Measurements from ENCODE around the gene OGFOD3.

Gene OGFOD3

DNA sequence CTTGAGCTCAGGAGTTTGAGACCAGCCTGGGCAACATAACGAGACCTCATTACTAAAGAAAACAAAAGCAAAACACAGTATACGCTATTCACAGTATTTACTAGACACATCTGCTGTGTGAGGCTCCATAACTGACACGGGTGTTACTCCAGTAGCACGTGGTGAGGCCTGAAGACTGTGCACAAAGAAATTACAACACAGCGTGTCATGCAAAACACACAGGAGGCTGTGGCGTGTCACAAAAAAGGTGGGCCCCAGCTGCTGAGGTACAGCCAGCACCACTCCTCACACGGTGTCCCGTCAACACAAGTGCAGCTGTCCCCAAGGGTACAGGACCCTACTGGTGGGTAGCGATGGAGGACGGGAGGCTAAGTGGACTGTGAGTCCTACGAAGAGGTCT lies 29.5 kb upstream of the OGFOD3 start:
- Histone ChIP-seq H3K4me3 (ENCODE audit: low read depth in 1 of 2, low read length in 2 of 2) (no peak overlapping the region), H3K27me3 (ENCODE audit: insufficient read depth, low read length, poor library complexity) (no peaks in the 10 kb centered on the region), H3K4me2 (ENCODE audit: insufficient read depth, low read length) (peak overlapping the region; percentile 35; the same call in 1 of the 2 replicates), H3K4me1 (ENCODE audit: insufficient read depth, low read length) (peaks cover 35% of the 10 kb centered on the region), H3K9me3 (ENCODE audit: insufficient read depth, low read length, severe bottlenecking) (no peaks in the 10 kb centered on the region), H3K9ac (ENCODE audit: low read depth, low read length) (no peak overlapping the region), H3K36me3 (ENCODE audit: insufficient read depth, low read length) (peaks cover 47% of the 10 kb centered on the region), H3K79me2 (ENCODE audit: insufficient read depth, low read length) (peaks cover 57% of the 10 kb centered on the region), H4K20me1 (ENCODE audit: insufficient read depth, low read length) (peaks cover 40% of the 10 kb centered on the region), H3K27ac (ENCODE audit: low read length) (peak overlapping the region; percentile 43), H2AFZ (ENCODE audit: low read depth, low read length) (no peak overlapping the region)
- TF ChIP-seq, protein P1, sequence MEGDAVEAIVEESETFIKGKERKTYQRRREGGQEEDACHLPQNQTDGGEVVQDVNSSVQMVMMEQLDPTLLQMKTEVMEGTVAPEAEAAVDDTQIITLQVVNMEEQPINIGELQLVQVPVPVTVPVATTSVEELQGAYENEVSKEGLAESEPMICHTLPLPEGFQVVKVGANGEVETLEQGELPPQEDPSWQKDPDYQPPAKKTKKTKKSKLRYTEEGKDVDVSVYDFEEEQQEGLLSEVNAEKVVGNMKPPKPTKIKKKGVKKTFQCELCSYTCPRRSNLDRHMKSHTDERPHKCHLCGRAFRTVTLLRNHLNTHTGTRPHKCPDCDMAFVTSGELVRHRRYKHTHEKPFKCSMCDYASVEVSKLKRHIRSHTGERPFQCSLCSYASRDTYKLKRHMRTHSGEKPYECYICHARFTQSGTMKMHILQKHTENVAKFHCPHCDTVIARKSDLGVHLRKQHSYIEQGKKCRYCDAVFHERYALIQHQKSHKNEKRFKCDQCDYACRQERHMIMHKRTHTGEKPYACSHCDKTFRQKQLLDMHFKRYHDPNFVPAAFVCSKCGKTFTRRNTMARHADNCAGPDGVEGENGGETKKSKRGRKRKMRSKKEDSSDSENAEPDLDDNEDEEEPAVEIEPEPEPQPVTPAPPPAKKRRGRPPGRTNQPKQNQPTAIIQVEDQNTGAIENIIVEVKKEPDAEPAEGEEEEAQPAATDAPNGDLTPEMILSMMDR (IDR thresholded peaks at IDR 0.05; ENCODE audit: borderline replicate concordance, extremely low read depth, low read length, poor library complexity, severe bottlenecking) = no peak
- no peak for TF ChIP-seq EZH2 (IDR thresholded peaks at IDR 0.05; ENCODE audit: borderline replicate concordance, low read depth, low read length, severe bottlenecking)
- ATAC-seq (ENCODE audit: insufficient read depth, low read depth) (no peak), DNase-seq (no peak)

DNA sequence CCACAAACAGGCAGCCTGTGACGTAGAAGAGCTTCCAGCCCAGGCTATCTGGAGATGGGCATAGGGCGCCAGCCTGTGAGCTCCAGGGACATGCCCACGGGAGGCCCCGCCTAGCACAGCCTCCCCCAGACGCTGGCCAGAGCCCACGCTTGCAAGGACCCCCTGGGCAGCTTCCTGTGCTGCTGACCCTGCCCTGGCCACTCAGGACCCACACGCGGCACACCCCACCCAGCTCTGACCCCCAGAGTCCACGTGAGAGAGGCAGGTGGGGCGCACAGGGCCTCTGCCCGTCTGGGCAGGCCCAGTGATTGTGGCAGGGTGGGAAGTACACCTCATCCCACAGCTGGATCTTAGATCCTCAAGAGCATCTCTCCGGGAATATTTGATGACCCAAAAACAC lies 28.3 kb upstream of the OGFOD3 start:
- no peak for TF ChIP-seq EZH2 (IDR thresholded peaks at IDR 0.05; ENCODE audit: borderline replicate concordance, low read depth, low read length, severe bottlenecking)
- TF ChIP-seq, protein P1 (IDR thresholded peaks at IDR 0.05; ENCODE audit: borderline replicate concordance, extremely low read depth, low read length, poor library complexity, severe bottlenecking) = no peak
- H3K27ac ChIP-seq (ENCODE audit: low read length) = peak overlapping the region; percentile 1; the same call in 1 of the 2 replicates
- no peak overlapping the region for H3K4me2 ChIP-seq (ENCODE audit: insufficient read depth, low read length)
- H3K4me1 ChIP-seq (ENCODE audit: insufficient read depth, low read length) = peaks cover 31% of the 10 kb centered on the region
- no peak overlapping the region for H2AFZ ChIP-seq (ENCODE audit: low read depth, low read length)
- DNase-seq (no peak), ATAC-seq (ENCODE audit: insufficient read depth, low read depth) (no peak)
- no peaks in the 10 kb centered on the region for H3K9me3 ChIP-seq (ENCODE audit: insufficient read depth, low read length, severe bottlenecking)
- no peak overlapping the region for H3K4me3 ChIP-seq (ENCODE audit: low read depth in 1 of 2, low read length in 2 of 2)
- no peaks in the 10 kb centered on the region for H3K27me3 ChIP-seq (ENCODE audit: insufficient read depth, low read length, poor library complexity)
- peaks cover 49% of the 10 kb centered on the region for H4K20me1 ChIP-seq (ENCODE audit: insufficient read depth, low read length)
- peaks cover 59% of the 10 kb centered on the region for H3K79me2 ChIP-seq (ENCODE audit: insufficient read depth, low read length)
- no peak overlapping the region for H3K9ac ChIP-seq (ENCODE audit: low read depth, low read length)
- peaks cover 60% of the 10 kb centered on the region for H3K36me3 ChIP-seq (ENCODE audit: insufficient read depth, low read length)

DNA sequence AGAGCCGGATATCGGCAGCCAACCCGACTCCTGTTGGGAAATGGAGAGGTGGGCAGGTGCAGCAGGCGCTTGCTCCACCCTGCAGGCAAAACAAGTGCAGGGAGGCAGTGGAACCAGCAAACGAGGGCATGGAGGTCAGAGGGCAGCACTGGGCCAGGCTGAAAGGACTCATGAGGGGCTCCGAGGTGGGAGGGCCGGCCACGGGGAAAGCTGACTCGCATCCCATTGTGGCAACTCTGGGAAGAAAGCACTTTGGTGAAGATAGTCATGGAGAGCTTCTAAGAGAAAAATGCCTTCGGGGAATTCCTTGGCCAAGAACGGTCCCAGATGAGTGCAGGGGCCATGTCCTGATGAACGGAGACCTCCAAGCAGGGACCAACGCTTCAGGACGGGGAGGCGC lies 27.7 kb upstream of the OGFOD3 start:
- H3K36me3 ChIP-seq (ENCODE audit: insufficient read depth, low read length) = peaks cover 62% of the 10 kb centered on the region
- H3K27ac ChIP-seq (ENCODE audit: low read length) = peak overlapping the region; percentile 6; the same call in 1 of the 2 replicates
- peaks cover 52% of the 10 kb centered on the region for H4K20me1 ChIP-seq (ENCODE audit: insufficient read depth, low read length)
- H3K4me2 ChIP-seq (ENCODE audit: insufficient read depth, low read length) = no peak overlapping the region
- H3K4me3 ChIP-seq (ENCODE audit: low read depth in 1 of 2, low read length in 2 of 2) = no peak overlapping the region
- no peak overlapping the region for H3K9ac ChIP-seq (ENCODE audit: low read depth, low read length)
- no peaks in the 10 kb centered on the region for H3K27me3 ChIP-seq (ENCODE audit: insufficient read depth, low read length, poor library complexity)
- no peak overlapping the region for H2AFZ ChIP-seq (ENCODE audit: low read depth, low read length)
- no peak for DNase-seq
- H3K4me1 ChIP-seq (ENCODE audit: insufficient read depth, low read length) = peaks cover 26% of the 10 kb centered on the region
- H3K9me3 ChIP-seq (ENCODE audit: insufficient read depth, low read length, severe bottlenecking) = no peaks in the 10 kb centered on the region
- TF ChIP-seq EZH2 (IDR thresholded peaks at IDR 0.05; ENCODE audit: borderline replicate concordance, low read depth, low read length, severe bottlenecking) = no peak
- TF ChIP-seq, protein P1 (IDR thresholded peaks at IDR 0.05; ENCODE audit: borderline replicate concordance, extremely low read depth, low read length, poor library complexity, severe bottlenecking) = no peak
- no peak for ATAC-seq (ENCODE audit: insufficient read depth, low read depth)
- H3K79me2 ChIP-seq (ENCODE audit: insufficient read depth, low read length) = peaks cover 54% of the 10 kb centered on the region

DNA sequence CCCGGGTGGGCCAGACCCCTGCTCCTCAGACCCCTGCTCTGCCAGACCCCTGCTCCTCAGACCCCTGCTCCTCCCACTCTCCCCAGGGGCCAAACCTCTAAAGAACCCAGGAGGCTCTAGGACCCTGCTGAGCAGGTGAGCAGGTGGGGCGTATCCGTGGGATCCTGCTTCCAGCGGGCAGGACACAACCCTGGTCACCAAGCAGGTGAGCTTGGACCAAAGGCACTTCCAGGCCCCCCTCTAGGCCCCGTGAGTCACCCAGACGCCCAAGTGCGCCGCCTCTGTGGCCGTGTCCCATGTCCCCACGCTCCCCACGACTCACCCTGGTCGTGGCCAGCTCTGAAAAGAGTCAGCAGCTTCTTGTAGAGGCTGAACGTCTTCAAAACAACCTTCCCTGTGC lies 27.2 kb upstream of the OGFOD3 start:
- DNase-seq = no peak
- peaks cover 62% of the 10 kb centered on the region for H3K36me3 ChIP-seq (ENCODE audit: insufficient read depth, low read length)

More for the DNA sequence above, 27.2 kb upstream of the OGFOD3 start:
- Histone ChIP-seq H2AFZ (ENCODE audit: low read depth, low read length) (no peak overlapping the region), H4K20me1 (ENCODE audit: insufficient read depth, low read length) (peaks cover 52% of the 10 kb centered on the region), H3K27me3 (ENCODE audit: insufficient read depth, low read length, poor library complexity) (no peaks in the 10 kb centered on the region), H3K4me1 (ENCODE audit: insufficient read depth, low read length) (peaks cover 23% of the 10 kb centered on the region), H3K4me2 (ENCODE audit: insufficient read depth, low read length) (no peak overlapping the region), H3K79me2 (ENCODE audit: insufficient read depth, low read length) (peaks cover 50% of the 10 kb centered on the region), H3K4me3 (ENCODE audit: low read depth in 1 of 2, low read length in 2 of 2) (no peak overlapping the region), H3K9me3 (ENCODE audit: insufficient read depth, low read length, severe bottlenecking) (no peaks in the 10 kb centered on the region), H3K9ac (ENCODE audit: low read depth, low read length) (no peak overlapping the region), H3K27ac (ENCODE audit: low read length) (no peak overlapping the region)
- no peak for ATAC-seq (ENCODE audit: insufficient read depth, low read depth)
- TF ChIP-seq, protein P1 (IDR thresholded peaks at IDR 0.05; ENCODE audit: borderline replicate concordance, extremely low read depth, low read length, poor library complexity, severe bottlenecking) = no peak
- TF ChIP-seq EZH2 (IDR thresholded peaks at IDR 0.05; ENCODE audit: borderline replicate concordance, low read depth, low read length, severe bottlenecking) = no peak
